Measurements from ENCODE around the gene CD300E.

Gene CD300E

DNA sequence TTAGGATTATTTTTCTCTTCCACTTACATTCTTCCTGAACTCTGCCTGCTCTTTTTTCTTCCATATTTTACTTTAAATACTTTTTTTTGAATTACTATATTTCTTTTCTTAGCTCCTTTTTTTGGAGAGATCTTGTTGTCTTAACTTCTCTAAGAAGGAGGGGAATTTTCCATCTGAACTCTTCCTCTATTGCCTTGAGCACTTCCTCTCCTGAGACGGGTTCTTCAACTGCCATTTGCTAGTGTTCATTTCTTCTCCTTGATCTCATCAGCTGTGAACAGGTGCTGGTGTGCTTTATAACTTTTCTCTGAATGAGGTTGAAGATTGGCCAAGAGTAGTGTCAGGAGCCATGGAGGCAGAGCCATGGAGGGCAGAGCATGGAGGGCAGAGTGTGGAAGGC is 16.3 kb downstream of the CD300E start:
- H3K4me3 ChIP-seq (ENCODE audit: low read length) = no peak overlapping the region
- TF ChIP-seq, protein P1, sequence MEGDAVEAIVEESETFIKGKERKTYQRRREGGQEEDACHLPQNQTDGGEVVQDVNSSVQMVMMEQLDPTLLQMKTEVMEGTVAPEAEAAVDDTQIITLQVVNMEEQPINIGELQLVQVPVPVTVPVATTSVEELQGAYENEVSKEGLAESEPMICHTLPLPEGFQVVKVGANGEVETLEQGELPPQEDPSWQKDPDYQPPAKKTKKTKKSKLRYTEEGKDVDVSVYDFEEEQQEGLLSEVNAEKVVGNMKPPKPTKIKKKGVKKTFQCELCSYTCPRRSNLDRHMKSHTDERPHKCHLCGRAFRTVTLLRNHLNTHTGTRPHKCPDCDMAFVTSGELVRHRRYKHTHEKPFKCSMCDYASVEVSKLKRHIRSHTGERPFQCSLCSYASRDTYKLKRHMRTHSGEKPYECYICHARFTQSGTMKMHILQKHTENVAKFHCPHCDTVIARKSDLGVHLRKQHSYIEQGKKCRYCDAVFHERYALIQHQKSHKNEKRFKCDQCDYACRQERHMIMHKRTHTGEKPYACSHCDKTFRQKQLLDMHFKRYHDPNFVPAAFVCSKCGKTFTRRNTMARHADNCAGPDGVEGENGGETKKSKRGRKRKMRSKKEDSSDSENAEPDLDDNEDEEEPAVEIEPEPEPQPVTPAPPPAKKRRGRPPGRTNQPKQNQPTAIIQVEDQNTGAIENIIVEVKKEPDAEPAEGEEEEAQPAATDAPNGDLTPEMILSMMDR (IDR thresholded peaks at IDR 0.05; ENCODE audit: insufficient read depth, low read depth, low read length, missing control alignments) = no peak
- no peak for DNase-seq (ENCODE audit: low read depth)

DNA sequence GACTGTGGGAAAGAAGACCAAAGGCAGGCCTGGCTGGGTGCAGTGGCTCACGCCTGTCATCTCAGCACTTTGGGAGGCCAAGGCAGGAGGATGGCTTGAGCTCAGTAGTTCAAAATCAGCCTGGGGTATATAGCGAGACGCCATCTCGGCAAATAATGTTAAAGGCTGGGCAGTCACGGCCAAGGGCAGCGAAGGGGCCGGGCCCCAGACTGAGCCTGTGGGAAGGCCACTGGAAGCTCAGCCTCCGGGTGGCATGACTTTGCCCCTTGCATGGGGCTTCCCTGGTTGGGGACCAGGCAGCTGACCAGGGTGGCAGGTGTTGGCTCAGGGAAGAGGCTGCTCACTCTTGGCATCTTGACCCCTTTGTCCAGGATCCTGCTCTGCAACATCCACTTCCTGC is 17.5 kb downstream of the CD300E start:
- no peak overlapping the region for H3K4me3 ChIP-seq (ENCODE audit: low read length)
- TF ChIP-seq, protein P1 (IDR thresholded peaks at IDR 0.05; ENCODE audit: insufficient read depth, low read depth, low read length, missing control alignments) = no peak
- DNase-seq (ENCODE audit: low read depth) = no peak

DNA sequence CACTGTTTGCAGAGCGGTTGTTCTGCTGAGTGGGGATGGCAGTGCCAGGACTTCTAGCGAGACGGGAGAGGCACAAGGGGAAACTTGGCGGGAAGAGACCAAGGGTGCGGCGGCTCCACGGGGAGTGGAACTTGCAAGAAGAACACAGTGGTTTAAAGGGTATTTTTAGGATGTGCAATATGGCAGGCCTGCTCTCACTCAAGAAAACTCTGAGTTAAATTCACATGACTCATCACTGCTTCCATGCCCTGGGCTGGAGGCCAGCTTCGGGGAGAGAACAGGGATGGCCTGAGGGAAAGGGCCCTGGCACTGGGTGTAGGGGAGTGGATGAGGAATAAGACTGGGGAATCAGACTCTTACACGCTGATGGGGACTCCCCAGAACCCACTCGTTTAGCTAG is 18.2 kb downstream of the CD300E start:
- peak; percentile 45 for DNase-seq (ENCODE audit: low read depth)
- H3K4me3 ChIP-seq (ENCODE audit: low read length) = no peak overlapping the region
- TF ChIP-seq, protein P1 (IDR thresholded peaks at IDR 0.05; ENCODE audit: insufficient read depth, low read depth, low read length, missing control alignments) = no peak

DNA sequence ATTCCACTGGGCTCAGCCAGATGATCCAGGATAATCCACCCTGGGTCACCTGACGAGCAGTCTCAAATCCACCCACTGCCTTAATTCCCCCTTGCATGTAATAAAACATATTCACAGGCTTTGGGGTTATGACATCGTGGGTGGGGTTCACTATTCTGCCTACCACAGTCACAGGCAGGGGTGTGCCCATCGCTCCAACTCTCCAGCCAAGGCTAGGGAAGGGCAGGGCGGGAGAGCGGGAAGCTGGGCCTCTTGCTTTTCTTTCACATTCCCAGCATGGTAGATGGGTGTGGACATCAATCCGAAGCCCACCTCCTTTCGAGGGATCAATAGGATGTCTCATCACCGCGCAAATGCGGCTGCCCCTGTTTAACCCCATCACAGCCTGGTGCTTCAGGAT is 18.8 kb downstream of the CD300E start:
- TF ChIP-seq, protein P1 (IDR thresholded peaks at IDR 0.05; ENCODE audit: insufficient read depth, low read depth, low read length, missing control alignments) = no peak
- no peak for DNase-seq (ENCODE audit: low read depth)
- no peak overlapping the region for H3K4me3 ChIP-seq (ENCODE audit: low read length)

GRCh38 chr17:74604200-74604599 is 19.3 kb downstream of the CD300E start:
- no peak for DNase-seq (ENCODE audit: low read depth)
- H3K4me3 ChIP-seq (ENCODE audit: low read length) = no peak overlapping the region
- TF ChIP-seq, protein P1 (IDR thresholded peaks at IDR 0.05; ENCODE audit: insufficient read depth, low read depth, low read length, missing control alignments) = no peak

- DNase-seq (ENCODE audit: low read depth) = no peak
- no peak overlapping the region for H3K4me3 ChIP-seq (ENCODE audit: low read length)
- TF ChIP-seq, protein P1 (IDR thresholded peaks at IDR 0.05; ENCODE audit: insufficient read depth, low read depth, low read length, missing control alignments) = no peak
Observed at GRCh38 chr17:74603746-74604145, 19.8 kb downstream of the CD300E start.

DNA sequence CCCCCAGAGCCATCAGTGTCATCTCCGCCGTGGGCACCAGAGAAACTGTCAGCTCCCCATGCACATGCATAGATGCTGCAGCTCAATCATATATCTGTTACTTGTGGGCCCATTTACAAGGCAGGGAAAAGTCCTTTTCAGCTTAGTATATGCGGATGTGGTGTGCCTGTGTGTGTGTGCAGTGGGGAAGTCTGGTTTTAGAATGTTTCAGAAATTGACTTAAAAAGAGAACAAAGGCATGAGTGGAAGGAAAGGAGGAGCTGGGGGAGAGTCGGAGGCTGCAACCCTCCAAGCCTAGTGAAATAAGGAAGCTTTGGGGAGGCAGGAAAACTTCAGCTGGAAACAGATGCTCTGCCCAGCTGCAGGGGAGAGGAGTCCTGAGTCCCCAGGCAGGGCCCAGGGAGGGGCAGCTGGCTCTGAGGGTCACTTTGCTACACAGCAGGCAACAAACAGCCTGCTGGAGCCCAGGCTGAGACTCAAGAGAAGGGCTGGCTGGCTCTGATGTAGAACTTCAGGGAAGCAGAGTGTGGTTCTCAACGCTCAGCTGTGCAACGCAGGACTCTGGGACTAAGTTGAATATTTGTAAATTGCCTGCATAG is 20.4 kb downstream of the CD300E start:
- TF ChIP-seq, protein P1 (IDR thresholded peaks at IDR 0.05; ENCODE audit: insufficient read depth, low read depth, low read length, missing control alignments) = no peak

More for the DNA sequence above, 20.4 kb downstream of the CD300E start:
- no peak overlapping the region for H3K4me3 ChIP-seq (ENCODE audit: low read length)
- DNase-seq (ENCODE audit: low read depth) = no peak

All from epithelial cell of esophagus (primary cell).